GM19035 (cell line): ENCODE data around the gene TTBK2.

Source experiments
- ATAC-seq: cut with Tn5 transposase; IDR thresholded peaks from one replicate; pipeline ENCODE4 v1.9.1; 2021; ENCODE audit not compliant: unreplicated experiment

The TTBK2 gene

DNA sequence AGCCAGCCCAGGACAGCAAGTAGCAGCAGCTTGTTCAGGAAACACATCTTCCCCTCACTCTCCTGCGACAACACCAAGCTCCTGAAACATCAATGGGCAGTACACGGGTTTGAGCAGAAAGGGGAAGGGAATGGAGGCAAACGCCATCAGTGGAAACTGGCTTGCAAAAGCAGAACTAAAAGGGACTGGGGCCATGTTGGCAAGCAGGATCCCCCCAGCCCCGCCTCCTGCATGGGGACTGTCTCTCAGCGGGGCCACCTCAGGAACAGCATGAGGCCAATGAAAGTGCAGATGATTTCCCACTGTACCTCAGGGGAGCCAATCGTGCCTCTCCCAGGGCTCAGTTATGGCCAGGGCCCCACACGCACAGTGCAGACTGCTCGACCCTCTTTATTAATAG lies 190.4 kb downstream of the TTBK2 start:
- ATAC-seq, result no peak

DNA sequence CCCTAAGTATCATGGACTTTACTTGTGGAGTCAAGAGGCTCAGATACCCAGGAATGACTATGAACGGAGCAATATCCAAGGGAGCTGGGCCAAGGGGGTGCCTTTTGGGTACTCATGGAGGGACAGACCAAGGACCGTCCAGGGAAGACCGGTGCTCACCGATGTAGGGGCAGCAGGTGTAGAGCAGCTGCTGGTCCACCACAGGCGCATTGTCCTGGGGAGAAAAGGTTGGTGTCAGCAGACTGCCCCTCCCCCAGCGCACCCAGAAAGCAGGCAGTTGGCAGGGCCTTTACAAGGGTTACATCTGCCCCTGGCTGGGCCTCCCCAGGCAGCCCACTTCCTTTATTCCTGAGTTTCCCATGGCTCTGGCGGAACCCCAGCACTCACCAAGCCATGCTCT lies 191.2 kb downstream of the TTBK2 start:
- no peak for ATAC-seq

DNA sequence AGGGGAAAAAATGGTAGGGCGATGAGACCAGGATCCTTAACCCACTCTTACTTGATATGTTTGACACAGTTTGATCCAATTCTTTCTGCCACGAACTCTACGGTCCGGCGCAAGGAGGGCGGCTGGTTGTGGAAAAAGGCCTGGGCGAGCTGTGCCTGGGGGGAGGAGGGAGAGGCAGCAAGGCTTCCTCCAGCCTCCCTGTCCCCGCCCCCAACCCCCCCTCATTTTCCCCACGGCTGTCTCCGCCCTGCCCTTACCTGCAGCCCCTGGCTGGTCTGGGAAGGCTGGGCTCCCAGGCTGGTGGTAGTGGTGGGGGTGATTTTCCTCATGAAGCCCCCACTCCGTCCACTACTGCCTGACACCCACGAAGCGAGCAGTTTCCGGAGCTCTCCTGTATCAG lies 191.6 kb downstream of the TTBK2 start:
- ATAC-seq, result no peak

DNA sequence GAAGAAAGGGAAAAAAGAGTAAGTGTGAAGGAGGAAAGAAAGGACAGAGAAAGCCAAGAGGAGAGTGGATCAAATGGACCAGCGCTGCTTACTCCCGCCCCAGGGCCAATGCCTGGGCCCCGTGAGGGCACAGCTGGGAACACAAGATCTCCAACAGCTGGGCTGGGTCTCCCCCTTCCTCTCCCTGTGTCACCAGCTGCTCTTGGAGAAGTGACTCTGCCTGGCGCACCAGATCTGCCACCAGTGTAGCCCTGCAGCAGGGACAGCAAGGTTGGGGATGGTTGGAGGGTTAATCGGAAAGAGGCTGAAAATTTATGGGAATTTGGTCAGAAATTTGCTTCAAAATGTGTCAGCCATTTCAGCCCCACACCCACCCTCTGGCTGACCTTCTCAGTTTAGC lies 192.0 kb downstream of the TTBK2 start:
- ATAC-seq, result no peak

DNA sequence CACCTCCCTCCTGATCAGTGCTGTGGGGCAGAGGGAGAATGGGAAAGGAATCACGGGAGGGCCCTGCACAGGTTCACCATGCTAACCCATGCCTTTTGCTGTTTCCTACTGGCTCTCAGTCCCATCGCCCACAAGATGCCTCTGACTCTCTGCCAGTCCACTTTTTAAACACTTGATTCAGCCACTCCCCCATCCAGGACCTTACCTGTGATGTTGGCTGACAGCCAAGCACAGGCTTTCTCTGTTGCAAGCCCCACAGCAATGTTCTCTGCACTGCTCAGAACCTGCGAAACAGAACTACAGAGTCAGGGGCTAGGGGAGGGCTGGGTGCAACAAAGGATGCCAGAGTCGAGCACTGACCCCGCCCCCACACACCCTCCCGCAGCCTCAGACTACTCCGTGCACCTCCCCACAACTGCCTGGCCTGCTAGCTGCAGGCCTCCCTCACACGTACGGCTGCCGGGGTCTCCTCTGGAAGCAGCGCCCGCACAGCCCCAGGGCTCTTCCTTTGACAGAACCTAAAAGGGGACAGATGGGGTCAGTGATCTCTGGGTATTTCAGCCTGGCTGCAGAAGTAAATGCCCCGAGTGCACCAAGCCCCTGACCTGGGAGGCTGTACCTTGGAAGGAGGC lies 192.7 kb downstream of the TTBK2 start:
- no peak for ATAC-seq

DNA sequence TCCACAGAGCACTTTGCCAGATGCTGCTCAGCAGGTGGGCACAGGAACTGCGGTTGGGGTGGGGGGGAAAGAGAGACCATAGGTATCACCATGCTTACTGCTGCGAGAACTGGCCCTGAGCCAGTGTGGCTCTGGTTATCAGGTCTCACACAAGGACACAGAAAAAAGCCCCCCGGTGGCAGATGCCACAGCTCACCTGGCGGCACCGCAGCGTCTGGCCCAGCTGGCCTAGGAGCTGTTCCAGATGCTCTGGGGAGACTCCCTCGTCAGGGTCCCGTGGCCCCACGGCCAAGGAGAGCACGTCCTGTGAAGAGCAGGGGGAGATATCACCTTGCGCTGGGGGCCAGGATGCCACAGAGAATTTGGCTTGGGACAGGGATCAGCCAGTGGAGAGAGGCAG lies 194.5 kb downstream of the TTBK2 start:
- no peak for ATAC-seq

DNA sequence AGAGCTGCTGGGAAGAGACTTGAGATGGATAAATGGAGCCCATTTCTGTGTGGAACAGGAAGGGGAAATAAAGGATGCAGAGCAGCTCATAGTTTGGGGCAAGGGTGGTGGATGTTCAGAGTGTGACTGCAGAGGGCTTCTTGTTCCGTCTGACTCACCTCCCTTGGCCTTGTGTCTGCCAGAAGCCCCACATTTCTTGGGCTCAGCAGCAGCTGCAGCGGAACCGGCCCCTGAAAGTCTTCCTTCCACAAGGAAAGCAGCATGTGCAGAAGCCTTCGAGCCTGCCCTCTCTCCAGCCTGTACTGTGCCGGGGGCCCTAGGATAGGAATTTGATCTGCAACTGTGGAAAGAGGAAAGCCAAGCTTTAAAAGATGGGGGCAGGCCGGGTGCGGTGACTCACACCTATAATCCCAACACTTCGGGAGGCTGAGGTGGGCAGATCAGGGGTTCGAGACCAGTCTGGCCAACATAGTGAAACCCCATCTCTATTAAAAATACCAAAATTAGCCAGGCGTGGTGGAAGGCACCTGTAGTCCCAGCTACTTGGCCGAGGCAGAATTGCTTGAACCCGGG lies 195.2 kb downstream of the TTBK2 start:
- ATAC-seq, result no peak

DNA sequence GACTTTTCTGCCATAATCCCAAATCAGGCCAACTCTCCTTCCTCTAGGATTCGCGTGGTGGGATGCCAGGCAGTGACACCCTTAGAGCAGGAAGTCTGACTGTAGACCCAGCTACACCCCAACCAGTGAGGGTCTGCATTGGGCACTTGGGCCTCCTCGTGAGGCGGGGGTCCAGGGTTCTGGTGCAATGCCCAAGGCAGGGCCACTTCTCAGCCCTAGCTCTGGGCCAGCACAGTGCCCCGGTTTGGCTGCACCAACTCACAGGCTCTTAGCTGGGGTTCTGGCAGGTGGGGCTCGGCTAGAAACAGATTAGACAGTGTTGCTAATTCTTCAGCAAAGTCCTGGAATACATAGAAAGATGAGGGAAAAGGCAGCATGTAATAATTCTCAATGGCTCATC lies 196.3 kb downstream of the TTBK2 start:
- ATAC-seq, result no peak

DNA sequence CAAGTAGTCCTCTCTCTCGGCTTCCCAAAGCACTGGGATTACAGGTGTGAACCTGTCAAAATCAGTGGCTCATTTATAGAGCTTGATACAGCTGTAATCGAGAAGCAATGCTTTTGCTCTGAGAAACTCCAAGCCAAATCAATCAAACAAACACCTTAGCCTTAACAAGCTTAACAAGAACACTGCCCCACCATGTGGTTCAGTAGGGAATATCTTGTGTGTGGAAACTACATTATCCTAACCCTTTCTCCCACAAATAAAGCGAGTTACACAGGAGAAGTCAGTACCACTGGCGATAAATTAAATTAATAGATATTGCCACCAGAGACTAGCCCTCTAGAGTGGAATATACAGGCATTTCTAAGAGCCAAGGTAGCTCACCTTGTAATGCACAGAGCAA lies 197.5 kb downstream of the TTBK2 start:
- ATAC-seq, result no peak

DNA sequence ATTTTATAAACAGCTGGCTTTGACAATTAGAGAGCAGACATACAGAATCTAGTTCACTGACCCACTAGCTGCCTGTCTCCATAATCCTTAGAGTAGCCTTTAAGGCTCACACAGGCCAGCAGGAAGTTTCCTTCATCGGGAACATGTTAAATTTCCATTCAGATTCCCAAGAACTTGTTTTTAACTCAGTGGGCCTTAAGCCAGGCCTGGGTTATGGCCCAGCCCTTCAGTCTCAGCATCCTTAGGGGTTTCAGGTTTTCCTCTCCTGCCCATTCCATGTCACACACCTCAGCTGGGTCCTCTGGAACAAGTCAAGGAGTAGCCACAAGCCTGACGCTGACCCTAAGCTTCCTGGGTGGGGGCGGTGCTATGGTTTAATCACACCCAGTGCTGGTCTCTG lies 198.7 kb downstream of the TTBK2 start:
- no peak for ATAC-seq

DNA sequence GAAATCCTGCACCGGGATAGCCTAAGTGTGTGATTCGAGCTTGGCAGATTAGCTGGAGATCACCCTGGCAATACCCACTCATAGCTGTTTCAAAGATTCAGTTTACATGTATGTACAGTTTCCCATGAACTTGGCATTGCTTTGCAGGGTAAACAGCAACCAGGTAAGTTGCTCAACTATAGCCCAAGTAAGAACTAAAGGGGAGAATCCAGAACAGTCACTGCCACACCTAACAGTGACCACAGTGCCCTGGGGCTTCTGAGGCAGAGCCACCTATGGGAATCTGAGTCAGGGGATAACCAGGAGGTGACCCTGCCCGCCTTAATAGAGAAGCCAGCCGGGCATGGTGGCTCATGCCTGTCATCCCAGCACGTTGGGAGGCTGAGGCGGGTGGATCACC lies 199.6 kb downstream of the TTBK2 start:
- no peak for ATAC-seq

DNA sequence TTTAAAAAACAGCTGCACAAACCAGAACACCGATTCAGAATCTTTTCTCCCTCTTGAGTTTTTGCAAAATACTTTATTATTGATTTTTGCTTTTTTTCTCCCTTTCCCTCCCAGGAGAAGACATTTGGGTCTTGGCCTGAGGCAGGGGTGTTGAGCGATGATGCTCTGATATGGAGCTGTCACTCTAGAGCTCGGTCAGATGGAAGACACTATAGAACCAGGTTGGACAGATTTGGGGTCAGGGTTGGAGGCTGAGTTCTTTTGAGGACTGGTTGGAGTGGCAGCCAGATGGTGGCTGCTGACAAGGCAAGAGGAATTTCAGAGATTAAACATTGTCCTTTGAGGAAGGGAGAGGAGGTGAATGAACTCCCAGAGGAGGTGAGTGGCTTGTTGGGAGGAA lies 200.5 kb downstream of the TTBK2 start:
- ATAC-seq, result no peak

DNA sequence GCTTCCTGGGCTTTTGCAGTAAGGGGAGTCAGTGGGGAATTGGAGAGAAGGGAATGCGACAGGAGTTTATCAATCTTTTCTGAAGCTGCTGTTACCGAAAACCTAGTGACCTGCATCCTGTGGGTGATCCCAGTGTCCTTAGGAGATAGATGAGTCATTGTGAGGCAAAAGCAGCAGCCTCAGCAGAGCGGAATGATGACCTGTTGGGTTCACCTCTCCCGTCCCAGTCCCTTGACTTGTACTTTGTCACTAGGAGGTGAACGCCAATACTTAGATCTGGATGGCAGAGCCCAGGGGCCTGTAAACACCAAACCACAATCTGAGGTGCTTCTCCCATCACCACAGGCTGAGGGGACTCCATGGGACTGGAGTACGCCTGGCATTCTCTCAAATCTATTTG lies 201.5 kb downstream of the TTBK2 start:
- ATAC-seq, result no peak

DNA sequence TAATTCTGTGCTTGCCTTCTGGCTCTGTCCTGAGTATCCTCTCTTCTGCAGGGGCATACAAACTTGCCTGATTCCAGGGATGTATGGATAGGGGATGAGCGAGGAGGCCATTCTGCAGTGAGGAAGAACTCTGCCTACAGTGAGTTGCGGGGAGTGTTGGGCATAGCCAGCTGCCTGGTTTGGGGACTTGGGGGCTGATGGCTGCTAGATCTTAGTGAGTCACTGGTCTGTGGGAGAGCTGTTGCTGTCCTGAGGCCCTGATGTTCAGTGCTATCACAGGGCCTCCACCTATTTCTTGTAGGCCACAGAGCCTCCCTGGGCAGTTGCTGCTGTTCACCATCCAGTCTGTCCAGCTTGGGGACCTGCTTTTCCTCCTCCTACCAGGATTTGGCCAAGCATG lies 204.0 kb downstream of the TTBK2 start:
- no peak for ATAC-seq

DNA sequence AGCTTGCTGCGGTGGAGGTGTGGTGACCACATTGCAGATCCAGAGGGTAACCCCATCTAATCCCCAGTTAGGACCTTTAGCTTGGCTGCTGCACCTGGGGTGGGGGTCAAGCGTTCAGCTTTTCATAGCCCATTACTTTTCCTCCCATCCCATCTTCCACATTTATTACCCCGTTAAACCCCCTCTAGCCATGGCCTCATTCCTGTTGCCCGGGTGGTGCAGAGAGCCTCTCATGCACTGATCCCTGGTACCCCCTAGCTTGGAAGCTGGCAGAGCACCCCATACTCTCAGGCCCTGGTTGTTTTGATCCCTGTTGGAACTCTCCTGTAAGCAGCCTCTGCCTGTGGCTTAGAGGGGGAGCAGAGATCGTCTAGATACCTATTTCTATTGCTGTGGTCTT lies 204.5 kb downstream of the TTBK2 start:
- ATAC-seq, result no peak

DNA sequence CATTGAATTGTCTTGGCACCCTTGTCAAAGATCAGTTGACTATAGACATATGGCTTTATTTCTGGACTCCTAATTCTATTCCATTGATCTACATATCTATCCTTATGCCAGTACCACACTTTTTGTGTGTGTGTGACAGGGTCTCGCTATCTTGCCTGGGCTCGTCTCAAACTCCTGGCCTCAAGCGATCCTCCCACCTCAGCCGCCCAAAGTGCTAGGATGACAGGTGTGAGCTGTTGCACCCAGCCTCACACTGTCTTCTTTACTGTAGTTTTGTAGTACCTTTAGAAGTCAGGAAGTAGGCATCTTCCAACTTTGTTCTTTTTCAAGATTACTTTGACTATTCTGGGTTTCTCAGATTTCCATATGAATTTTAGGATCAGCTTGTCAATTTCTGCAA lies 208.0 kb downstream of the TTBK2 start:
- ATAC-seq, result no peak

DNA sequence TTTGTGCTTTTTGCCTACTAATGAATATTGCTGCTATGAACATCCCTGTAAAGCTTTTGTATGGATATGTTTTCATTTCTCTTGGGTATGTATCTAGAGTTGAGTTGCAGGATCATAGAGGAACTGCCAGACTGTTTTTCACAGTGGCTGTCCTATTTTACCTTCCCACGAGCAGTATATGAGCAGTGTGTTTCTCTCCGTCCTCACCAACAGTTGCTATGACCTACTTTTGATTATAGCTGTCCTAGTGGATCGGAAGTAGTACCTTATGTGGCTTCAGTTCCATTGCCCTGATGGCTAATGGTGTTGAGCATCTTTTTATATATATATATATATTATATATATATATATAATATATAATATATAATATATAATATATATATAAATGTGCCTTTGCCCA lies 208.8 kb downstream of the TTBK2 start:
- ATAC-seq, result no peak

DNA sequence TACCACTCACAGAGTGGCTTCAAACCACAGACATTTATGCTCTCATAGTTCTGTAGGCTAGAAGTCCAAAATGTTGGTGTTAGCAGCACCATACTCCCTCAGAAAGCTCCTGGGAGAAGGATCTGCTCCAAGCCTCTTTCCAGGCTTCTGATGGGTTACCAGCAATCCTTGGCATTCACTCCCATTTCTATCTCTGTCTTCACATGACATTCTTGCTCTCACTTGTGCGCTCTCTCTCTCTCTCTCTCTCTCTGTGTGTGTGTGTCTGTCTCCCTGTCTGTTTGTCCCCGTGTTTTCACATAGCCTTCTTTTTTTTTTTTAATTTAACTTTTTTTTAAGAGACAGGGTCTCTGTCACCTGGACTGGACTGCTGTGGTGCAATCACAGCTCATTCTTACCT lies 209.9 kb downstream of the TTBK2 start:
- ATAC-seq, result no peak

DNA sequence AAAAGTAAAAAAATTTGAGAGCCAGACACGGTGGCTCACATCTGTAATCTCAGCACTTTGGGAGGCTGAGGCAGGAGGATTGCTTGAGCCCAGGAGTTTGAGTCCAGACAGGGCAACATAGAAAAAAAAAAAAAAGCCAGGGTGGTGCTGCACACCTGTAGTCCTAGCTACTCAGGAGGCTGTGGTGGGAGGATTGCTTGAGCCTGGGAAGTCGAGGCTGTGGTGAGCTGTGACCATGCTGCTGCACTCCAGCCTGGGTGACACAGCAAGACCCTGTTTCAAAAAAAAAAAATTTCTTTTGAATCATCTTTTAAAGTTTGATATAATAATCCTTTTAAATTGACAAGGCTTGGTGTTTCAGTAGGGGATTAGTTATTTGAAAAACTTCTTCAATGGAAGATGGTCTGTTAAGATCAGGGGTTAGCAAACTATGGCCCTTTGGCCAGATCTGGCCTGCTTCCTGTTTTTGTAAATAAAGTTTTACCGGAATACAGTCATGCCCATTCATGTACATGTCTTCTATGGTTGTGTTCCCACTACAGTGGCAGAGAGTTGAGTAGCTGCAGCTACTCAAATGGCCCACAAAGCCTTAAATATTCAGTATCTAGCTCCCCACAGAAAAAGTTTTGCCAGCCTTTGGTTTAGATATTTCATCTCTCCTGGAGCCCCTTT lies 212.6 kb downstream of the TTBK2 start:
- no peak for ATAC-seq

DNA sequence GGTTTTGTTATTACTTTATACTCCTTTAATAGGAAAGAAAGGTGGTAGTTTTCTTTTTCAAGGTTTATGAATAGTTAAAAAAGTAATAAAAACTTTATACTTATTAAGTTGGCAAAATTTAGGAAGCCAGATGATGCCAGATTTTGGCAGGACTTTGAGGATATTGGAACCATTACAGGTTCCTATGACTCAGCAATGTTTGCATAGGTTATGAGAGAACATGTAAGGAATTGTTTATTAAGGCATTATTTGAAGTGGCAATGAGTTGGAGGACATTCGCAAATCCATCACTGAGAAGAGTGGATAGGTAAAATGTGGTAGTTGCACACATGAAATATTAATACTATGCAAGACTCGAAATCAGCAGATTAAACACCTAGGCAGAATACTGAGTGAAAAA lies 213.5 kb downstream of the TTBK2 start:
- ATAC-seq, result no peak

DNA sequence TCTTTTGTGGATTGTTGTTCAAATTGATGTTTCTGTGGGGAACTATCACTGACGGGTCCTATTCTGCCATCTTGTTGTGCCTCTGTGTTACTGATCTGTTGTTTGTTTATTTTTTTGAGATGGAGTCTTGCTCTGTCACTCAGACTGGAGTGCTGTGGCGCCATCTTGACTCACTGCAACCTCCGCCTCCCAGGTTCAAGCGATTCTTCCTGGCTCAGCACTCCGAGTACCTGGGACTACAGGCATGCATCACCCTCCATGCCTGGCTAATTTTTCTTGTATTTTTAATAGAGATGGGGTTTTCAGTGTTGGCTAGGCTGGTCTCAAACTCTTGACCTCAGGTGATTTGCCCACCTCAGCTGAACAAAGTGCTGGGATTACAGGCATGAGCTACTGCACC lies 215.2 kb downstream of the TTBK2 start:
- ATAC-seq, result no peak

DNA sequence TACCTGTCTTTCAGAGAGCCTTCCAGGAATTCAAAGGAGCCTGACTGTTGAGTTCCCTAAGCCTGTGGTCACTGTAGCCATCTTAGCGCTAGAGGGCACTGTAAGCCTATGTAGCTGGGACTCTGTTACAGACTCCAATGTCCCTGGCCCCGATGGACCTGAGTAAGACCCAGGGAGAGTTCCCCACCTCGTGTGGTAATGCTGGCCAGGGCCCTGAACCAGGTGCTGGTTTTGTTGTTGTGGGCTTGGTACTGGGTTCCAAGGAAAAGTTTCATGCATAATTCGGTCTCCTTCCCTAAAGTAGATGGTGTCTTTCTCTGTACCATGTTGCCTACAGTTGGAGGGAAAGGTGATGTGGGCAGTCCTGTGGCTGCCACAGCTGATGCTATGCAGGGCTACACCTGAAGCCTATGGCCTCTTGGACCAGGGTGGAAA lies 216.1 kb downstream of the TTBK2 start:
- no peak for ATAC-seq

DNA sequence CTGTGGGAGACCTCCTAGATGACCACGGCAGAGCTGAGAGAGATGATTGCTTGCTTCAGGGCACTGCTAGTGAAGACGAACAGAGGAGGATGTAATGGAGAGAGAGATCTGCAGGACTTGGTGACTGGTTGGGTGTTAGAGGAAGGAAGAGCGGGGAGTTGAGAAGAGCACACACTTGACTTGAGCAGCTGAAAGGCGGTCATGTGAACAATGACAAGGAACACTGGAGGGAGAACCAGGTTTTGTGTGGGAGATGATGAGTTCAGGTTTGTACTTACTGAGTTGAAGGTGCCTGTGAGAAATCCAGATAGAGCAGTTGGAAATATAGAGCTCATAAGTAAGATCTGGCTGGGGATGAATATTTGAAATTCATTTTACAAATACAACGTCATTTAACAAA lies 224.0 kb downstream of the TTBK2 start:
- ATAC-seq, result no peak
